Neural cell (in vitro differentiated cells): ENCODE results near the gene GPR87. TPM values are rescaled to one million over a fixed set of nuclear protein-coding genes. Genes with fewer than 3 reads are reported as not detected.

Experiments used
- H2AFZ ChIP-seq: fragments of 200-600, 300-800 bp; sonication (generic), shearing (Covaris generic); 2 replicates; pipeline ENCODE4 v1.6.0; 2014; ENCODE audit warnings: low read depth, mild to moderate bottlenecking, antibody characterized with exemption, low read length, moderate library complexity
- H3F3A ChIP-seq: fragments of 200-600 bp; shearing (Covaris generic); 2 replicates; pipeline ENCODE4 v1.6.1; 2016; ENCODE audit warnings: mild to moderate bottlenecking, moderate library complexity, mixed read lengths, antibody characterized with exemption, low read length; ENCODE audit not compliant: insufficient read depth, poor library complexity, severe bottlenecking
- H3K27ac ChIP-seq: fragments of 200-600, 300-800 bp; sonication (generic), shearing (Covaris generic); 2 replicates; pipeline ENCODE4 v1.5.1; 2014; ENCODE audit warnings: mild to moderate bottlenecking, low read length, moderate library complexity
- H3K27me3 ChIP-seq: fragments of 300-800, 200-600 bp; sonication (generic), shearing (Covaris generic); 2 replicates; pipeline ENCODE4 v1.6.0; 2014; ENCODE audit warnings: mild to moderate bottlenecking, low read depth, low read length, moderate library complexity; ENCODE audit not compliant: insufficient read depth
- H3K36me3 ChIP-seq: fragments of 300-800, 200-600 bp; sonication (generic), shearing (Covaris generic); 2 replicates; pipeline ENCODE4 v1.5.1; 2014; ENCODE audit warnings: mild to moderate bottlenecking, antibody characterized with exemption, low read length, moderate library complexity; ENCODE audit not compliant: insufficient read depth
- H3K4me2 ChIP-seq: fragments of 300-800, 200-600 bp; sonication (generic), shearing (Covaris generic); 2 replicates; pipeline ENCODE4 v1.6.0; 2014; ENCODE audit warnings: mild to moderate bottlenecking, low read length
- H3K4me3 ChIP-seq: fragments of 300-800, 200-600 bp; sonication (generic), shearing (Covaris generic); 2 replicates; pipeline ENCODE4 v1.5.1; 2014; ENCODE audit warnings: mild to moderate bottlenecking, low read length, moderate library complexity
- H3K79me2 ChIP-seq: fragments of 200-600 bp; shearing (Covaris generic); replicated peaks from 2 replicates; pipeline ENCODE4 v1.6.0; 2014; ENCODE audit warnings: mild to moderate bottlenecking, low read length, moderate library complexity; ENCODE audit not compliant: insufficient read depth
- H3K9ac ChIP-seq: fragments of 300-800, 200-600 bp; sonication (generic), shearing (Covaris generic); 2 replicates; pipeline ENCODE4 v1.6.1; 2016; ENCODE audit warnings: mild to moderate bottlenecking, low read length, mixed read lengths
- H3K9me2 ChIP-seq: fragments of 200-600 bp; shearing (Covaris generic); 2 replicates; pipeline ENCODE4 v1.6.1; 2016; ENCODE audit warnings: mild to moderate bottlenecking, low read length, mixed read lengths; ENCODE audit not compliant: insufficient read depth
- H3K9me3 ChIP-seq: fragments of 200-600, 300-800 bp; sonication (generic), shearing (Covaris generic); 2 replicates; pipeline ENCODE4 v1.6.1; 2016; ENCODE audit warnings: mild to moderate bottlenecking, mixed run types, low read length, moderate library complexity, mixed read lengths
- H4K20me1 ChIP-seq: fragments of 200-600 bp; shearing (Covaris generic); 2 replicates; pipeline ENCODE4 v1.6.1; 2016; ENCODE audit warnings: mild to moderate bottlenecking, mixed run types; ENCODE audit not compliant: insufficient read depth
- EP300 ChIP-seq: fragments of 450-650 bp; conservative IDR thresholded peaks from 2 replicates; pipeline ENCODE4 v1.6.1; 2014; ENCODE audit warnings: antibody characterized with exemption, mild to moderate bottlenecking, moderate library complexity; ENCODE audit not compliant: poor library complexity, severe bottlenecking
- EZH2 ChIP-seq: fragments of 200-600, 300-800 bp; shearing (Covaris generic), sonication (generic); IDR thresholded peaks from 2 replicates; pipeline ENCODE4 v1.6.1; 2014; ENCODE audit warnings: antibody characterized with exemption, low read length, borderline replicate concordance, mild to moderate bottlenecking; ENCODE audit not compliant: insufficient read depth, poor library complexity, severe bottlenecking
- MXI1 ChIP-seq: fragments of 450-650 bp; conservative IDR thresholded peaks from 2 replicates; pipeline ENCODE4 v1.6.1; 2014; ENCODE audit warnings: antibody characterized with exemption, mild to moderate bottlenecking; ENCODE audit not compliant: poor library complexity, severe bottlenecking
- POLR2AphosphoS5 ChIP-seq: IDR thresholded peaks from 2 replicates; pipeline ENCODE4 v1.6.1; 2012
- RAD21 ChIP-seq: fragments of 450-650 bp; conservative IDR thresholded peaks from 2 replicates; pipeline ENCODE4 v1.6.1; 2014; ENCODE audit warnings: antibody characterized with exemption, mild to moderate bottlenecking, moderate library complexity
- SMC3 ChIP-seq: fragments of 450-650 bp; conservative IDR thresholded peaks from 2 replicates; pipeline ENCODE4 v1.6.1; 2014; ENCODE audit warnings: antibody characterized with exemption, mild to moderate bottlenecking, moderate library complexity; ENCODE audit not compliant: poor library complexity
- TAF1 ChIP-seq: IDR thresholded peaks from 2 replicates; pipeline ENCODE4 v1.6.1; 2012; ENCODE audit warnings: low read depth
- polyA plus RNA-seq: library from polyadenylated mRNA; depleted of rRNA; stranded (reverse); fragments of >200 nt; gene quantifications from 2 replicates; pipeline ENCODE4 v1.2.3, GENCODE V29; 2014
- TF ChIP-seq, protein P1 (sequence below): fragments of 450-650 bp; IDR thresholded peaks from 2 replicates; pipeline ENCODE4 v1.5.1; 2014; ENCODE audit warnings: antibody characterized with exemption, mild to moderate bottlenecking, moderate library complexity; ENCODE audit not compliant: poor library complexity, severe bottlenecking
- TF ChIP-seq, protein P2 (sequence below): IDR thresholded peaks from 2 replicates; pipeline ENCODE4 v1.6.1; 2012; ENCODE audit warnings: borderline replicate concordance

The GPR87 gene
- polyA plus RNA-seq, 1 donor from 2014 or later = not detected

DNA sequence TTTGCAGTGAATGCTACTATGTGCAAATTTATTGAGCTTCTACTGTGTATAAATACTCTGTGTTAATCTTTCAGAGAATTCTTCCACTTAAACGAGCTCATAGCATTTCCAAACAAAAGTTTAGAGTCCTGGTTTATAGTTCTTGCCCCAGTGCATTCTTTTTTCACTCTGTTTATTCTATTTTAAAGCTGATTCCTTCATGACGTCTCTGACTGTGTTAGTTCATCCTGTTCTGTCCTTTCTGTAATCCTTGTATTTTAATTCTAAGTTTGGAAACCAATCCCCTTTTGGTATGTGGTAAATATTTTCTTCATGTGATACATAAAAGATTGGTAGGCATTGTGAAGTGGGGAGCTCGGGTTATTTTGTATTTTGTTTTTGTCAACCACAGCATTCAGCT is 57.0 kb downstream of the GPR87 start:
- Histone ChIP-seq H3F3A (no peaks in the 10 kb centered on the region), H3K9me2 (no peaks in the 10 kb centered on the region), H3K4me3 (no peak overlapping the region), H3K9me3 (no peaks in the 10 kb centered on the region), H3K36me3 (no peaks in the 10 kb centered on the region), H3K4me2 (no peak overlapping the region), H3K9ac (no peak overlapping the region), H3K79me2 (no peaks in the 10 kb centered on the region), H3K27ac (no peak overlapping the region), H2AFZ (no peak overlapping the region), H4K20me1 (no peaks in the 10 kb centered on the region), H3K27me3 (no peaks in the 10 kb centered on the region)
- TF ChIP-seq EZH2 = no peak
- TF ChIP-seq EP300 = no peak
- no peak for TF ChIP-seq RAD21
- TF ChIP-seq MXI1 = no peak
- TF ChIP-seq, protein P1, sequence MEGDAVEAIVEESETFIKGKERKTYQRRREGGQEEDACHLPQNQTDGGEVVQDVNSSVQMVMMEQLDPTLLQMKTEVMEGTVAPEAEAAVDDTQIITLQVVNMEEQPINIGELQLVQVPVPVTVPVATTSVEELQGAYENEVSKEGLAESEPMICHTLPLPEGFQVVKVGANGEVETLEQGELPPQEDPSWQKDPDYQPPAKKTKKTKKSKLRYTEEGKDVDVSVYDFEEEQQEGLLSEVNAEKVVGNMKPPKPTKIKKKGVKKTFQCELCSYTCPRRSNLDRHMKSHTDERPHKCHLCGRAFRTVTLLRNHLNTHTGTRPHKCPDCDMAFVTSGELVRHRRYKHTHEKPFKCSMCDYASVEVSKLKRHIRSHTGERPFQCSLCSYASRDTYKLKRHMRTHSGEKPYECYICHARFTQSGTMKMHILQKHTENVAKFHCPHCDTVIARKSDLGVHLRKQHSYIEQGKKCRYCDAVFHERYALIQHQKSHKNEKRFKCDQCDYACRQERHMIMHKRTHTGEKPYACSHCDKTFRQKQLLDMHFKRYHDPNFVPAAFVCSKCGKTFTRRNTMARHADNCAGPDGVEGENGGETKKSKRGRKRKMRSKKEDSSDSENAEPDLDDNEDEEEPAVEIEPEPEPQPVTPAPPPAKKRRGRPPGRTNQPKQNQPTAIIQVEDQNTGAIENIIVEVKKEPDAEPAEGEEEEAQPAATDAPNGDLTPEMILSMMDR = no peak
- no peak for TF ChIP-seq TAF1
- no peak for TF ChIP-seq SMC3
- TF ChIP-seq POLR2AphosphoS5 = no peak
- TF ChIP-seq, protein P2, sequence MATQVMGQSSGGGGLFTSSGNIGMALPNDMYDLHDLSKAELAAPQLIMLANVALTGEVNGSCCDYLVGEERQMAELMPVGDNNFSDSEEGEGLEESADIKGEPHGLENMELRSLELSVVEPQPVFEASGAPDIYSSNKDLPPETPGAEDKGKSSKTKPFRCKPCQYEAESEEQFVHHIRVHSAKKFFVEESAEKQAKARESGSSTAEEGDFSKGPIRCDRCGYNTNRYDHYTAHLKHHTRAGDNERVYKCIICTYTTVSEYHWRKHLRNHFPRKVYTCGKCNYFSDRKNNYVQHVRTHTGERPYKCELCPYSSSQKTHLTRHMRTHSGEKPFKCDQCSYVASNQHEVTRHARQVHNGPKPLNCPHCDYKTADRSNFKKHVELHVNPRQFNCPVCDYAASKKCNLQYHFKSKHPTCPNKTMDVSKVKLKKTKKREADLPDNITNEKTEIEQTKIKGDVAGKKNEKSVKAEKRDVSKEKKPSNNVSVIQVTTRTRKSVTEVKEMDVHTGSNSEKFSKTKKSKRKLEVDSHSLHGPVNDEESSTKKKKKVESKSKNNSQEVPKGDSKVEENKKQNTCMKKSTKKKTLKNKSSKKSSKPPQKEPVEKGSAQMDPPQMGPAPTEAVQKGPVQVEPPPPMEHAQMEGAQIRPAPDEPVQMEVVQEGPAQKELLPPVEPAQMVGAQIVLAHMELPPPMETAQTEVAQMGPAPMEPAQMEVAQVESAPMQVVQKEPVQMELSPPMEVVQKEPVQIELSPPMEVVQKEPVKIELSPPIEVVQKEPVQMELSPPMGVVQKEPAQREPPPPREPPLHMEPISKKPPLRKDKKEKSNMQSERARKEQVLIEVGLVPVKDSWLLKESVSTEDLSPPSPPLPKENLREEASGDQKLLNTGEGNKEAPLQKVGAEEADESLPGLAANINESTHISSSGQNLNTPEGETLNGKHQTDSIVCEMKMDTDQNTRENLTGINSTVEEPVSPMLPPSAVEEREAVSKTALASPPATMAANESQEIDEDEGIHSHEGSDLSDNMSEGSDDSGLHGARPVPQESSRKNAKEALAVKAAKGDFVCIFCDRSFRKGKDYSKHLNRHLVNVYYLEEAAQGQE = no peak

DNA sequence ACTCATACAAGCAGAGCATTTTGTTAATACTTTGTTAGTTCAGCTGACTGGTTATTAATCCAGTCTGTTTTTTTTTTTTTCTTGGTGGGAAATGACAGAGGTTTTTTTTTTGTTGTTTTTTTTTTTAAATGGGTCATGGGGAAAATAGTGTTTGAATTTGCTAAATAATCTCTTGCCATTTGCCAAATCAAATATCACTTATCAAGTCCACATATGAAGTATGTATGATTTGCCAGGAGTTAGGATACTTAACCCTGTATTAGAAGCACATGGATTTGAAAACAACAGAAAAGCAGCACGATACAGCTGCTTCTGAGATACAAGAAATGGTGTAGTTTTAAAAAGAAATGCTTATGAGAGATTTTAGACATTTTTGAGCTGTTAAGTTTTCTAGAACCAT is 59.9 kb downstream of the GPR87 start:
- no peaks in the 10 kb centered on the region for H3K27me3 ChIP-seq
- no peak overlapping the region for H3K9ac ChIP-seq
- H3K4me2 ChIP-seq = no peak overlapping the region
- H2AFZ ChIP-seq = no peak overlapping the region
- no peak overlapping the region for H3K27ac ChIP-seq
- no peaks in the 10 kb centered on the region for H3K36me3 ChIP-seq
- no peak for TF ChIP-seq POLR2AphosphoS5
- TF ChIP-seq, protein P2 = no peak
- TF ChIP-seq RAD21 = no peak
- no peak for TF ChIP-seq EP300
- no peak for TF ChIP-seq TAF1
- TF ChIP-seq SMC3 = no peak
- TF ChIP-seq MXI1 = no peak
- TF ChIP-seq, protein P1 = no peak
- TF ChIP-seq EZH2 = no peak
- no peaks in the 10 kb centered on the region for H3K79me2 ChIP-seq
- no peaks in the 10 kb centered on the region for H4K20me1 ChIP-seq
- no peaks in the 10 kb centered on the region for H3K9me3 ChIP-seq
- no peaks in the 10 kb centered on the region for H3F3A ChIP-seq
- no peak overlapping the region for H3K4me3 ChIP-seq
- H3K9me2 ChIP-seq = no peaks in the 10 kb centered on the region
